ENCODE measurements around the gene SOAT2.

- TF ChIP-seq POLR2AphosphoS5 (IDR thresholded peaks at IDR 0.05) (no peak), CTCF (IDR thresholded peaks at IDR 0.05) (no peak)
Measured at GRCh38 chr12:53067074-53067992, 36.0 kb upstream of the SOAT2 start.
